ENCODE results near the gene PROCR.
"Not testable (repeated sequence)": the region's sequence is repeated elsewhere in the genome, so short reads cannot be mapped to it uniquely, and the experiment has no call there.

PROCR gene

DNA sequence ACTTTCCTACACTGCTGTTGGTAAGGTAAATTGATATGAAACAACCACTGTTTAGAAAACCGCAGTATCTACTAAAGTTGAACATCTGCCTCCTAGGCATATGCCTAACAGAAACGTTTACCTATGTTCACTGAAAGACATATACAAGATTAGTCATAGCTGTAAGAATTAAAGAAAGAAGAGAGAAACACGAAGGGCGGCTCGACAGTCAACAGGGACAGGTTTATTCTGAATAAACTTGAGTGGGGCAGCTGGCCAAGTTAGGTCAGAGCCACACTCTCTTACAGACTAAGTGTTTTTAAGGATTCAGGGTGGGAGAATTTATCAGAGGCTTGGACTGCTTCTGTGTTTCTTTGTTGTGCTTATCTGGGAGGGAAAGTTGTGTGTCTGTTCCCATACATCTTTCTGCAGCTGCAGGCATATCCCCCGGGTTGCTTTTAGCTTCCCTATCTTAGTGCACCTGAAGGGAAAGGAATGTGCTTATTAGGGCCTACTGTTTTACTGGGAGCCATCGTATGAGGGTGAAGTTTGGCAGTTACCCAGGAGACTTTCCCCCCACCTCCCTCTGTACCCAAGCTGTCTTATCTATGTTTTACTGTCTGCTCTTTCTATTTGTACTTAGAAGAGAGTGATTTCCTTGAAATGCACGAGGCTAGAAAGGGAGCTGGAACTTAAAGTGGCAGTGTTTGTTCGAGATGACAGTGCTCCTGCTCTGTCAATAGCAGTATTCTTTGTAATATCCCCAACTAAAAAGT is 20.4 kb downstream of the PROCR start:
- no peak overlapping the region for H3K4me3 ChIP-seq (ENCODE audit: control insufficient read depth in 1 of 7, extremely low read depth in 1 of 7, insufficient read depth in 4 of 7, low read depth in 2 of 7, low read length in 6 of 7)
- no peak overlapping the region for H3K27ac ChIP-seq (ENCODE audit: insufficient read depth in 1 of 2, low read depth in 1 of 2, low read length in 2 of 2, poor library complexity in 1 of 2, severe bottlenecking in 2 of 2)
- CTCF ChIA-PET = interaction anchor here (1.3 kb wide), 1 partner anchor 51 kb away, joined by 4 read pairs; no protein-coding TSS in a partner anchor
- H3K9me3 ChIP-seq (ENCODE audit: control extremely low read depth in 1 of 5, control insufficient read depth in 4 of 5, insufficient read depth in 2 of 5, low read depth in 1 of 5, low read length in 4 of 5) = peaks cover 0 to 12% (median 8%) of the 10 kb centered on the region in 5 experiments
- H3K27me3 ChIP-seq (replicated peaks in 2 of 5; ENCODE audit: control insufficient read depth in 4 of 5, insufficient read depth in 5 of 5, low read length in 4 of 5) = no peaks in the 10 kb centered on the region
- DNase-seq = peak in 1 of 3 donors; percentile 7
- WGBS (ENCODE audit: insufficient coverage) = 33% methylated on average over 1 of the region's 9 CpGs
- H3K4me1 ChIP-seq (ENCODE audit: control extremely low read depth in 1 of 4, control insufficient read depth in 4 of 4, insufficient read depth in 4 of 4, low read length in 3 of 4) = no peaks in the 10 kb centered on the region
- H3K36me3 ChIP-seq (ENCODE audit: control insufficient read depth in 4 of 4, insufficient read depth in 4 of 4, low read length in 3 of 4) = peaks cover 0 to 2% (median 0%) of the 10 kb centered on the region in 4 experiments
- POLR2A ChIA-PET = no interaction called here

DNA sequence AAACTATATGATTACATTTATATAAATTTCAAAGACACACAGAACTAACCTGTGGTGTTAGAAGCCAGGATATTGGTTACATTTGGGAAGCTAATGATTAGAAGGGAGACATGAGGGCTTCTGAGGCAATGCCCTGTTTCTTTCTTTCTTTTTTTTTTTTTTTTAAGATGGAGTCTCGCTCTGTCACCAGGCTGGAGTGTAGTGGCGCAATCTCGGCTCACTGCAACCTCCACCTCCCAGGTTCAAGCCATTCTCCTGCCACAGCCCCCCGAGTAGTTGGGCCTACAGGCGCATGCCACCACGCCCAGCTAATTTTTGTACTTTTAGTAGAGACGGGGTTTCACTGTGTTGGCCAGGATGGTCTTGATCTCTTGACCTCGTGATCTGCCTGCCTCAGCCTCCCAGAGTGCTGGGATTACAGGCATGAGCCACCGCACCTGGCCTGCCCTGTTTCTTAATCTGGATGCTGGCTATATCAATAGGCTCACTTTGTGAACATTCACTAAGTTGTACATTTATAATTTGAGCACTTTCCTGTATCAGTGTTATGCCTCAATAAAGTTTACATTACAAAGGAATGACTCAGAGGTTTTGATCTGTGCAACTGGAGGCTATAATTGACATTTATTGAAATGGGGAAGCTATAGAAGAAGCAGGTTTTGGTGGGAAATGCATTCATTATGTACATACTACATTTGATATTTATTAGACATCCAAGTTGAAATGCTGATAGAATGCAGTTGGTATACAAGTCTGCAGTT is 21.3 kb downstream of the PROCR start:
- H3K27me3 ChIP-seq (replicated peaks in 2 of 5; ENCODE audit: control insufficient read depth in 4 of 5, insufficient read depth in 5 of 5, low read length in 4 of 5); H3K4me1 ChIP-seq (ENCODE audit: control extremely low read depth in 1 of 4, control insufficient read depth in 4 of 4, insufficient read depth in 4 of 4, low read length in 3 of 4); H3K27ac ChIP-seq (ENCODE audit: insufficient read depth in 1 of 2, low read depth in 1 of 2, low read length in 2 of 2, poor library complexity in 1 of 2, severe bottlenecking in 2 of 2); H3K4me3 ChIP-seq (ENCODE audit: control insufficient read depth in 1 of 7, extremely low read depth in 1 of 7, insufficient read depth in 4 of 7, low read depth in 2 of 7, low read length in 6 of 7); H3K36me3 ChIP-seq (ENCODE audit: control insufficient read depth in 4 of 4, insufficient read depth in 4 of 4, low read length in 3 of 4); POLR2A ChIA-PET; DNase-seq: not testable (repeated sequence)
- CTCF ChIA-PET = interaction anchor here (1.8 to 2.2 kb wide), 2 partner anchors 16 to 17 kb away, joined by 4 to 14 read pairs; no protein-coding TSS in a partner anchor
- H3K9me3 ChIP-seq (ENCODE audit: control extremely low read depth in 1 of 5, control insufficient read depth in 4 of 5, insufficient read depth in 2 of 5, low read depth in 1 of 5, low read length in 4 of 5) = peaks cover 0 to 15% (median 9%) of the 10 kb centered on the region in 5 experiments
- 100% methylated on average over 7 of the region's 9 CpGs for WGBS (ENCODE audit: insufficient coverage)

DNA sequence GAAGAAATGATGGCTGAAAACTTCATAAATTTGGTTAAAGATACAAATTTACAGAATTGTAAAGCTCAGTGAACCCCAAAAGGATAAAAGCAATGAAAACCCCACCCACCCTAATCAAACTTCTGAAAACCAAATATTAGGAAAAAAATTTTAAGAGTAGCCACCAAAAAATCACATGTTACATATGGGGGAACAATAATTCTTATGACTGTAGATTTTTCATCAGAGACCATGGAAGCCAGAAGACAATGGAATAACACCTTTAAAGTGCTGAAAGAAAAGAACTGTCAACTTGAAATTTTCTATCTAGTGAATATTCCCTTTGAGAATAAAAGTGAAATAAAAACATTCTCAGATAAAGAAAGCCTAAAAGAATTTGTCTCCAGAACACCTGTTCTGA is 24.4 kb downstream of the PROCR start:
- POLR2A ChIA-PET = interaction anchor here (0.7 kb wide), 1 partner anchor 54 kb away, joined by 3 read pairs; no protein-coding TSS in a partner anchor
- Histone ChIP-seq H3K36me3 (ENCODE audit: control insufficient read depth in 4 of 4, insufficient read depth in 4 of 4, low read length in 3 of 4) (peaks cover 0 to 4% (median 0%) of the 10 kb centered on the region in 4 experiments), H3K27me3 (replicated peaks in 2 of 5; ENCODE audit: control insufficient read depth in 4 of 5, insufficient read depth in 5 of 5, low read length in 4 of 5) (no peaks in the 10 kb centered on the region), H3K4me1 (ENCODE audit: control extremely low read depth in 1 of 4, control insufficient read depth in 4 of 4, insufficient read depth in 4 of 4, low read length in 3 of 4) (no peaks in the 10 kb centered on the region), H3K4me3 (ENCODE audit: control insufficient read depth in 1 of 7, extremely low read depth in 1 of 7, insufficient read depth in 4 of 7, low read depth in 2 of 7, low read length in 6 of 7) (no peak overlapping the region), H3K27ac (ENCODE audit: insufficient read depth in 1 of 2, low read depth in 1 of 2, low read length in 2 of 2, poor library complexity in 1 of 2, severe bottlenecking in 2 of 2) (no peak overlapping the region), H3K9me3 (ENCODE audit: control extremely low read depth in 1 of 5, control insufficient read depth in 4 of 5, insufficient read depth in 2 of 5, low read depth in 1 of 5, low read length in 4 of 5) (peaks cover 6 to 26% (median 13%) of the 10 kb centered on the region in 5 experiments)
- CTCF ChIA-PET = no interaction called here
- peak in 2 of 3 donors; percentile 26 to 46 for DNase-seq

DNA sequence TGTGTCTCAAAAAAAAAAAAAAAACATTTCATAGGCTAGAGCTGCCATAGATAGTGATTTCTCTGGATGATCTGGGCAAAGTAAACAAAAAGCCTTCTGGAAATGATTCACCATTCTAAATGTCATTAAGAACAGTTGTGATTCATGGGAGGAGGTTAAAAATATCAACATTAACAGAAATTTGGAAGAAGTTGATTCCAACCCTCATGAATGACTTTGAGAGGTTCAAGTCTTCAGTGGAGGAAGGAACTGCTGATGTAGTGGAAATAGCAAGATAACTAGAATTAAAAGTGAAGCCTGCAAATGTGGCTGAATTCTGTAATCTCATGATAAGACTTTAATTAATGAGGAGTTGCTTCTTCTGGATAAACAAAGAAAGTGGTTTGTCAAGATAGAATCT is 27.9 kb downstream of the PROCR start:
- ChIA-PET POLR2A (no interaction called here), CTCF (no interaction called here)
- H3K27ac ChIP-seq (ENCODE audit: insufficient read depth in 1 of 2, low read depth in 1 of 2, low read length in 2 of 2, poor library complexity in 1 of 2, severe bottlenecking in 2 of 2) = no peak overlapping the region
- H3K36me3 ChIP-seq (ENCODE audit: control insufficient read depth in 4 of 4, insufficient read depth in 4 of 4, low read length in 3 of 4) = peaks cover 0 to 4% (median 0%) of the 10 kb centered on the region in 4 experiments
- no peaks in the 10 kb centered on the region for H3K27me3 ChIP-seq (replicated peaks in 2 of 5; ENCODE audit: control insufficient read depth in 4 of 5, insufficient read depth in 5 of 5, low read length in 4 of 5)
- peaks cover 6 to 26% (median 13%) of the 10 kb centered on the region in 5 experiments for H3K9me3 ChIP-seq (ENCODE audit: control extremely low read depth in 1 of 5, control insufficient read depth in 4 of 5, insufficient read depth in 2 of 5, low read depth in 1 of 5, low read length in 4 of 5)
- H3K4me3 ChIP-seq (ENCODE audit: control insufficient read depth in 1 of 7, extremely low read depth in 1 of 7, insufficient read depth in 4 of 7, low read depth in 2 of 7, low read length in 6 of 7) = no peak overlapping the region
- DNase-seq = no peak
- H3K4me1 ChIP-seq (ENCODE audit: control extremely low read depth in 1 of 4, control insufficient read depth in 4 of 4, insufficient read depth in 4 of 4, low read length in 3 of 4) = no peaks in the 10 kb centered on the region

DNA sequence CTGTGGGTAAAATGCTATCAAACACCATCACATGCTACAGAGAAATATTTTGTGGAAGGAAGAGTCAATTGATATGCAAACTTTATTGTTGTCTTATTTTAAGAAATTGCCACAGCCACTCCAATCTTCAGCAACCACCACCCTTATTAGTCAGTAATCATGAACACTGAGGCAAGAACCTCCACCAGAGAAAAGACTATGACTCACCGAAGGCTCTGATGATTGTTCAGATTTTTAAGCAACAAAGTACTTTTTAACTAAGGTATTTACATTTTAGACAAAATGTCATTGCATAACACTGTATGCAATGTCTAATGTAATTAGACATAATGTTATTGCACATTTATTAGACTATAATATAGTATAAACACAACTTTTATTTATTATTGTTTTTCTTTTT is 28.4 kb downstream of the PROCR start:
- Histone ChIP-seq H3K27me3 (replicated peaks in 2 of 5; ENCODE audit: control insufficient read depth in 4 of 5, insufficient read depth in 5 of 5, low read length in 4 of 5) (no peaks in the 10 kb centered on the region), H3K9me3 (ENCODE audit: control extremely low read depth in 1 of 5, control insufficient read depth in 4 of 5, insufficient read depth in 2 of 5, low read depth in 1 of 5, low read length in 4 of 5) (peaks cover 6 to 26% (median 13%) of the 10 kb centered on the region in 5 experiments), H3K4me3 (ENCODE audit: control insufficient read depth in 1 of 7, extremely low read depth in 1 of 7, insufficient read depth in 4 of 7, low read depth in 2 of 7, low read length in 6 of 7) (no peak overlapping the region), H3K27ac (ENCODE audit: insufficient read depth in 1 of 2, low read depth in 1 of 2, low read length in 2 of 2, poor library complexity in 1 of 2, severe bottlenecking in 2 of 2) (no peak overlapping the region), H3K4me1 (ENCODE audit: control extremely low read depth in 1 of 4, control insufficient read depth in 4 of 4, insufficient read depth in 4 of 4, low read length in 3 of 4) (no peaks in the 10 kb centered on the region), H3K36me3 (ENCODE audit: control insufficient read depth in 4 of 4, insufficient read depth in 4 of 4, low read length in 3 of 4) (peaks cover 0 to 4% (median 0%) of the 10 kb centered on the region in 4 experiments)
- ChIA-PET CTCF (no interaction called here), POLR2A (no interaction called here)
- no peak for DNase-seq
- no CpG with 5 or more reads among the region's 1 CpG for WGBS (ENCODE audit: insufficient coverage)

DNA sequence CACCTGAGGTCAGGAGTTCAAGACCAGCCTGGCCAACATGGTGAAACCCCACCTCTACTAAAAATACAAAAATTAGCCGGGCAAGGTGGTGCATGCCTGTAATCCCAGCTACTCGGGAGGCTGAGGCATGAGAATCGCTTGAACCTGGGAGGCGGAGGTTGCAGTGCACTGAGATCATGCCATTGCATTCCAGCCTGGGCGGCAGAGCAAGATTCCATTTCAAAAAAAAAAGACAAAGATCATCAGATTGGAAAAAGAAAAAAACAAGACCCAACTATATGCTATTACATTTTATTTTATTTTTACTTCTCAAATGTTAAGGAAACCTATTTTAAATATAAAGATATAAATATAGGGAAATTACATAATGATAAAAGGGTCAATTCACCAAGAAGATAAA is 29.6 kb downstream of the PROCR start:
- H3K27ac ChIP-seq (ENCODE audit: insufficient read depth in 1 of 2, low read depth in 1 of 2, low read length in 2 of 2, poor library complexity in 1 of 2, severe bottlenecking in 2 of 2); POLR2A ChIA-PET; DNase-seq; H3K4me3 ChIP-seq (ENCODE audit: control insufficient read depth in 1 of 7, extremely low read depth in 1 of 7, insufficient read depth in 4 of 7, low read depth in 2 of 7, low read length in 6 of 7); CTCF ChIA-PET; H3K4me1 ChIP-seq (ENCODE audit: control extremely low read depth in 1 of 4, control insufficient read depth in 4 of 4, insufficient read depth in 4 of 4, low read length in 3 of 4); H3K36me3 ChIP-seq (ENCODE audit: control insufficient read depth in 4 of 4, insufficient read depth in 4 of 4, low read length in 3 of 4); H3K27me3 ChIP-seq (replicated peaks in 2 of 5; ENCODE audit: control insufficient read depth in 4 of 5, insufficient read depth in 5 of 5, low read length in 4 of 5): not testable (repeated sequence)
- peaks cover 6 to 21% (median 13%) of the 10 kb centered on the region in 5 experiments for H3K9me3 ChIP-seq (ENCODE audit: control extremely low read depth in 1 of 5, control insufficient read depth in 4 of 5, insufficient read depth in 2 of 5, low read depth in 1 of 5, low read length in 4 of 5)
- WGBS (ENCODE audit: insufficient coverage) = 100% methylated on average over 2 of the region's 5 CpGs

DNA sequence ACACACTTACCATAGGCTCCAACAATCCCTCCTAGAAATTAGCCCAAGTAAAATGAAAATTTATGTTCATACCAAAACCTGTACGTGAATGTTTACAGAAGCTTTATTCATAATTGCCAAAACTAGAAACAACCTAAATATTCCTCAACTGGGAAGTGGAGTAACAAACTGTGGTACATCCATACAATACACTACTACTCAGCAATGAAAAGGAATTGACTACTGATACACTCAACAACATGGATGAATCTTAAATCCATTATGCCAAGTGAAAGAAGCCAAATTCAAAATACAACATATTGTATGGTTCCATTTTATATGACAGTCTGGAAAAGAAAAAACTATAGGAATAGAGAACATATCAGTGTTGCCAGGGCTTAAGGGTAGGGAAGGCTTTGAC is 34.9 kb downstream of the PROCR start:
- ChIA-PET CTCF (interaction anchor here (1.0 to 6.2 kb wide), 5 partner anchors 60 to 114 kb away, joined by 4 to 41 read pairs (median 16); partner anchors contain the start of genes EDEM2 and TRPC4AP), POLR2A (no interaction called here)
- no peaks in the 10 kb centered on the region for H3K27me3 ChIP-seq (replicated peaks in 2 of 5; ENCODE audit: control insufficient read depth in 4 of 5, insufficient read depth in 5 of 5, low read length in 4 of 5)
- 100% methylated on average over 1 of the region's 1 CpG for WGBS (ENCODE audit: insufficient coverage)
- H3K4me1 ChIP-seq (ENCODE audit: control extremely low read depth in 1 of 4, control insufficient read depth in 4 of 4, insufficient read depth in 4 of 4, low read length in 3 of 4) = no peaks in the 10 kb centered on the region
- H3K27ac ChIP-seq (ENCODE audit: insufficient read depth in 1 of 2, low read depth in 1 of 2, low read length in 2 of 2, poor library complexity in 1 of 2, severe bottlenecking in 2 of 2) = no peak overlapping the region
- H3K9me3 ChIP-seq (ENCODE audit: control extremely low read depth in 1 of 5, control insufficient read depth in 4 of 5, insufficient read depth in 2 of 5, low read depth in 1 of 5, low read length in 4 of 5) = no peaks in the 10 kb centered on the region
- DNase-seq = no peak
- no peak overlapping the region for H3K4me3 ChIP-seq (ENCODE audit: control insufficient read depth in 1 of 7, extremely low read depth in 1 of 7, insufficient read depth in 4 of 7, low read depth in 2 of 7, low read length in 6 of 7)
- no peaks in the 10 kb centered on the region for H3K36me3 ChIP-seq (ENCODE audit: control insufficient read depth in 4 of 4, insufficient read depth in 4 of 4, low read length in 3 of 4)

All from common myeloid progenitor, CD34-positive (primary cell).